GM18861 (cell line): ENCODE data around the gene SULT1C4.
"Not testable (repeated sequence)": the region's sequence is repeated elsewhere in the genome, so short reads cannot be mapped to it uniquely, and the experiment has no call there.

Experiments used
- ATAC-seq: cut with Tn5 transposase; IDR thresholded peaks from one replicate; pipeline ENCODE4 v1.9.1; 2021; ENCODE audit not compliant: unreplicated experiment

SULT1C4 gene

GRCh38 chr2:108412995-108413710 lies 35.4 kb downstream of the SULT1C4 start:
- no peak for ATAC-seq

- no peak for ATAC-seq
These were observed 35.9 kb downstream of the SULT1C4 start for GRCh38 chr2:108413711-108414095.

- no peak for ATAC-seq
These were observed 36.6 kb downstream of the SULT1C4 start for GRCh38 chr2:108414256-108414876.

- ATAC-seq = no peak
These were observed 37.2 kb downstream of the SULT1C4 start for GRCh38 chr2:108414945-108415344.

GRCh38 chr2:108417254-108417653 lies 39.5 kb downstream of the SULT1C4 start:
- ATAC-seq = no peak

GRCh38 chr2:108418416-108418815 lies 40.7 kb downstream of the SULT1C4 start:
- ATAC-seq = no peak

GRCh38 chr2:108423067-108423466 lies 45.3 kb downstream of the SULT1C4 start:
- no peak for ATAC-seq

GRCh38 chr2:108423502-108424251 lies 45.9 kb downstream of the SULT1C4 start:
- ATAC-seq = no peak

- ATAC-seq = no peak
These were observed 50.7 kb downstream of the SULT1C4 start for GRCh38 chr2:108428286-108429009.

GRCh38 chr2:108435578-108435977 lies 57.8 kb downstream of the SULT1C4 start:
- not testable (repeated sequence) for ATAC-seq

GRCh38 chr2:108436976-108437375 lies 59.2 kb downstream of the SULT1C4 start:
- ATAC-seq = no peak
